BLaER1 (cell line): ENCODE data around the gene CRY2.

Experiments
- H3K27ac ChIP-seq: shearing (Covaris generic); formaldehyde crosslinking; 2 replicates; pipeline ENCODE4 v1.8.1; 2022
- H3K27me3 ChIP-seq: shearing (Covaris generic); formaldehyde crosslinking; 2 replicates; pipeline ENCODE4 v1.8.1; 2022
- H3K36me3 ChIP-seq: shearing (Covaris generic); formaldehyde crosslinking; 2 replicates; pipeline ENCODE4 v1.8.1; 2022
- H3K4me1 ChIP-seq: shearing (Covaris generic); formaldehyde crosslinking; 2 replicates; pipeline ENCODE4 v1.8.1; 2022
- H3K4me2 ChIP-seq: shearing (Covaris generic); formaldehyde crosslinking; 2 replicates; pipeline ENCODE4 v1.8.1; 2022
- H3K4me3 ChIP-seq: shearing (Covaris generic); formaldehyde crosslinking; 2 replicates; pipeline ENCODE4 v1.8.1; 2022
- H3K9ac ChIP-seq: shearing (Covaris generic); formaldehyde crosslinking; 2 replicates; pipeline ENCODE4 v1.8.1; 2022
- H3K9me3 ChIP-seq: shearing (Covaris generic); formaldehyde crosslinking; 2 replicates; pipeline ENCODE4 v1.8.1; 2022
- H4K20me1 ChIP-seq: shearing (Covaris generic); formaldehyde crosslinking; 2 replicates; pipeline ENCODE4 v1.8.1; 2022
- Cebpa-rat ChIP-seq: shearing (Covaris generic); IDR thresholded peaks from 2 replicates; pipeline ENCODE4 v1.8.1; 2022

The CRY2 gene

GRCh38 chr11:45846974-45847910, at the start of gene CRY2:
CRY2 (plus strand) TSS chr11:45847475; CDS start chr11:45847491, 16 bp downstream.
- peak within 1 kb of the TSS; percentile 82 for H3K9ac ChIP-seq
- peaks cover 45% of the 10 kb centered on the region for H4K20me1 ChIP-seq
- peak within 1 kb of the TSS; percentile 83 for H3K4me2 ChIP-seq
- H3K4me1 ChIP-seq = peaks cover 27% of the 10 kb centered on the region
- peak within 1 kb of the TSS; percentile 66 for H3K27ac ChIP-seq
- H3K27me3 ChIP-seq = no peaks in the 10 kb centered on the region
- H3K9me3 ChIP-seq = no peaks in the 10 kb centered on the region
- peak within 1 kb of the TSS; percentile 78 for H3K4me3 ChIP-seq
- H3K36me3 ChIP-seq = no peaks in the 10 kb centered on the region; the same call in 1 of the 2 replicates
- TF ChIP-seq Cebpa-rat = no peak

GRCh38 chr11:45798793-45799441, 48.4 kb upstream of the CRY2 start:
- TF ChIP-seq Cebpa-rat = no peak
- H3K27ac ChIP-seq = no peak overlapping the region
- no peak overlapping the region for H3K9ac ChIP-seq
- peaks cover 3% of the 10 kb centered on the region for H3K4me1 ChIP-seq
- no peaks in the 10 kb centered on the region for H4K20me1 ChIP-seq
- H3K4me3 ChIP-seq = no peak overlapping the region
- H3K4me2 ChIP-seq = 0 out of 2 replicates have a peak overlapping the region, but pooled peaks have one; percentile 5
- no peaks in the 10 kb centered on the region for H3K36me3 ChIP-seq
- no peaks in the 10 kb centered on the region for H3K27me3 ChIP-seq
- peaks cover 10% of the 10 kb centered on the region; the same call in 1 of the 2 replicates for H3K9me3 ChIP-seq

GRCh38 chr11:45799562-45799961, 47.7 kb upstream of the CRY2 start:
- H4K20me1 ChIP-seq = no peaks in the 10 kb centered on the region
- H3K4me1 ChIP-seq = peaks cover 7% of the 10 kb centered on the region
- no peaks in the 10 kb centered on the region for H3K36me3 ChIP-seq
- H3K9me3 ChIP-seq = peaks cover 10% of the 10 kb centered on the region; the same call in 1 of the 2 replicates
- no peak overlapping the region for H3K4me2 ChIP-seq
- no peak overlapping the region for H3K27ac ChIP-seq
- H3K4me3 ChIP-seq = no peak overlapping the region
- no peaks in the 10 kb centered on the region for H3K27me3 ChIP-seq
- no peak overlapping the region for H3K9ac ChIP-seq
- TF ChIP-seq Cebpa-rat = no peak

GRCh38 chr11:45800261-45800660, 47.0 kb upstream of the CRY2 start:
- no peak overlapping the region for H3K9ac ChIP-seq

GRCh38 chr11:45801723-45802315, 45.5 kb upstream of the CRY2 start:
- Histone ChIP-seq H3K4me2 (no peak overlapping the region), H3K27me3 (no peaks in the 10 kb centered on the region), H3K4me1 (peaks cover 22% of the 10 kb centered on the region), H3K36me3 (no peaks in the 10 kb centered on the region), H3K9me3 (peaks cover 10% of the 10 kb centered on the region; the same call in 1 of the 2 replicates), H3K9ac (no peak overlapping the region), H3K27ac (no peak overlapping the region), H4K20me1 (no peaks in the 10 kb centered on the region), H3K4me3 (no peak overlapping the region)
- no peak for TF ChIP-seq Cebpa-rat

More at GRCh38 chr11:45800261-45800660, 47.0 kb upstream of the CRY2 start:
- Histone ChIP-seq H3K4me3 (no peak overlapping the region), H4K20me1 (no peaks in the 10 kb centered on the region), H3K36me3 (no peaks in the 10 kb centered on the region), H3K27me3 (no peaks in the 10 kb centered on the region), H3K27ac (no peak overlapping the region), H3K4me1 (peaks cover 7% of the 10 kb centered on the region), H3K9me3 (peaks cover 10% of the 10 kb centered on the region; the same call in 1 of the 2 replicates), H3K4me2 (no peak overlapping the region)
- TF ChIP-seq Cebpa-rat = no peak

GRCh38 chr11:45802531-45803317, 44.6 kb upstream of the CRY2 start:
- TF ChIP-seq Cebpa-rat = no peak
- H3K4me3 ChIP-seq = no peak overlapping the region
- peaks cover 31% of the 10 kb centered on the region for H3K4me1 ChIP-seq
- H3K27ac ChIP-seq = no peak overlapping the region
- H3K9ac ChIP-seq = no peak overlapping the region
- peaks cover under 1% of the 10 kb centered on the region; the same call in 1 of the 2 replicates for H3K36me3 ChIP-seq
- H3K9me3 ChIP-seq = peaks cover 10% of the 10 kb centered on the region; the same call in 1 of the 2 replicates
- no peak overlapping the region for H3K4me2 ChIP-seq
- no peaks in the 10 kb centered on the region for H3K27me3 ChIP-seq
- peaks cover 6% of the 10 kb centered on the region; the same call in 1 of the 2 replicates for H4K20me1 ChIP-seq

GRCh38 chr11:45803971-45804760, 43.1 kb upstream of the CRY2 start:
- H3K4me2 ChIP-seq = peak overlapping the region; percentile 99
- peak overlapping the region; percentile 72; the same call in 1 of the 2 replicates for H3K27ac ChIP-seq
- H3K9me3 ChIP-seq = 0 out of 2 replicates have a peak, but pooled peaks cover 3% of the 10 kb centered on the region
- H3K4me1 ChIP-seq = peaks cover 40% of the 10 kb centered on the region
- H4K20me1 ChIP-seq = peaks cover 6% of the 10 kb centered on the region; the same call in 1 of the 2 replicates
- H3K27me3 ChIP-seq = no peaks in the 10 kb centered on the region
- H3K9ac ChIP-seq = peak overlapping the region; percentile 79
- peak overlapping the region; percentile 88 for H3K4me3 ChIP-seq
- TF ChIP-seq Cebpa-rat = no peak
- peaks cover 14% of the 10 kb centered on the region for H3K36me3 ChIP-seq

GRCh38 chr11:45804761-45805304, 42.4 kb upstream of the CRY2 start, which contains the start of gene SLC35C1:
SLC35C1 (plus strand) TSS chr11:45805149; CDS start chr11:45805802, 653 bp downstream.
- Histone ChIP-seq H4K20me1 (peaks cover 12% of the 10 kb centered on the region), H3K4me1 (peaks cover 45% of the 10 kb centered on the region), H3K27me3 (no peaks in the 10 kb centered on the region), H3K9ac (peak within 1 kb of the TSS; percentile 79), H3K4me3 (peak within 1 kb of the TSS; percentile 88), H3K27ac (peak within 1 kb of the TSS; percentile 72), H3K4me2 (peak within 1 kb of the TSS; percentile 99), H3K36me3 (peaks cover 20% of the 10 kb centered on the region), H3K9me3 (no peaks in the 10 kb centered on the region)
- no peak for TF ChIP-seq Cebpa-rat
